OCI-LY1 (cell line): ENCODE results near the gene NAP1L2.

Experiments used
- CTCF ChIP-seq: fragments of 200-600 bp; sonication (generic), shearing (Covaris generic); IDR thresholded peaks from 2 replicates; pipeline ENCODE4 v1.5.1; 2017; ENCODE audit warnings: mild to moderate bottlenecking, antibody characterized with exemption, low read length, moderate library complexity, mixed read lengths
- EZH2 ChIP-seq: fragments of 200-600 bp; sonication (generic), shearing (Covaris generic); IDR thresholded peaks from 2 replicates; pipeline ENCODE4 v1.8.0; 2017; ENCODE audit warnings: borderline replicate concordance, mixed run types, mild to moderate bottlenecking, antibody characterized with exemption, low read length, moderate library complexity, mixed read lengths

- TF ChIP-seq CTCF (no peak), EZH2 (no peak)
Measured at GRCh38 chrX:73217621-73218020, 3.0 kb upstream of the NAP1L2 start.
